ENCODE results near the gene RRM2. TPM values are rescaled to one million over a fixed set of nuclear protein-coding genes. Genes with fewer than 3 reads are reported as not detected.

Gene RRM2
- total RNA-seq, 1 experiment from 2014 or later = 162 TPM

DNA sequence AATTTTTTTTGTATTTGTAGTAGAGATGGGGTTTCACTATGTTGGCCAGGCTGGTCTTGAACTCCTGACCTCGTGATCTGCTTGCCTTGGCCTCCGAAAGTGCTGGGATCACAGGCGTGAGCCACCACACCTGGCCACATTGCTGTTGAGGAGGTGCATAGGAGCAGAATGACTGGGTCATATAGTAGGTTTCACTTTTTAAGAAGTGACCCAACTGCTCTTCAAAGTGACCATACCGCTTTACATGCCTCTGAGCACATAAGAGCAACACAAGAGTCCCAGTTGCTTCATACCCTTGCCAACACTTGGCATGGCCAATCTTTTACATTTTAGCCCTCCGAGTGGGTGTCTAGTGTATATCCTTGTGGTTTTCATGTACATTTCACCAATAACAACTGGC is 28.9 kb downstream of the RRM2 start:
- no peak for DNase-seq (ENCODE audit: low read depth)

DNA sequence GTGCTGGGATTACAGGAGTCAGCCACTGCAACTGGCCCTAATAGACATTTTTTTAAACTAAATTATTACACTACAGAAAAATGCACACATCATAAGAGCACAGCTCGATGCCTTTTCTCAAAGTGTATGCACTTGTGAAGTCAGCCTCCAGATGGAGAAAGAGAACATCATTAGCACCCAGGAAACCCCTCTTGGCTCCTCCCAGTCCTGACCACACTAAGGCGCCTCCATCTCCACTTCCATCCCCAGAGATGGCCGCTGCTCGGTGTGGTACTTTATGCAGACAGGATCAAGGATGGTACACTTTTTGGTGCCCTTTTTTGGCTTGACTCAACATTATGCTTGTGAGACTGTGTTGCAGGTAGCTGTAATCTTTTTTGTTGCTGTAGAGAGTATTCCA is 34.8 kb downstream of the RRM2 start:
- DNase-seq (ENCODE audit: low read depth) = no peak

DNA sequence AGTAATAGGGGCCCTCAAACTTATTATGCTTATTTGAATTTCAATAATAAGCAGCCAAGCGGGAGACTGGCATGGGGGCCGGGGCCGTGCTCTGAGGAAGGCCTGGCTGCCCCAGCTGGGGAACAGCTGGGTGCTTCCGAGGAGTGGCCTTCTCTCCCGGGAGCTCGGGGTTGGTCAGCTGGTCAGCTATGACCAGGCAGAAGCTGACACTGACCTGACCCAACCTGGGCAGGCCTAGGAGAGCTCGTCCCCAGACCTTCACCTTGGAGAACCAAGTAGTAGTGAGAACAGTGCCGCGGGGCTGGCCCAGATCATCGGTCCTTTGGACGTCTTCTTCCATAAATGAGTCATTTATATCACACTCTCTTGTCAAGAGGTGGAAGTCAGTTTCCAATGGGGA is 36.1 kb downstream of the RRM2 start:
- no peak for DNase-seq (ENCODE audit: low read depth)

DNA sequence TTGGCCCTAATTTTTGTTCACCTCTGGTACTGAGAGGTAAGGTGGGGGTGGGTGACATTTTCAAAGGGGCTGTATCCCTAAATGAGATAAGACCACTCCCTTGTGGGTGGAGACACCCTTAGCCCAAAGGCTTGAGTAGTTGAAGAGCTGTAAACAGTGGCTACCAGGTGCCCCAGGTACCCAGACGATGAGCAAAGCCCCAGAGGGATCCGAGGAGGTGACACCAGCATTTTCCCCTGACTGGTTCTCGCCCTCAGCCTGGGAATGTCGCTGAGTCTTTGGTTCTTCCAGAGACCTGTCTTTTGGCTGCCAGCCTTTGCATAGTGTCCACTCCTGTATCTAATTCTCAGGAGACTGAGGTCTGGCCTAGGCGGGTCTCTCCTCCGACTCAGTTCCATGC is 36.5 kb downstream of the RRM2 start:
- DNase-seq (ENCODE audit: low read depth) = no peak

DNA sequence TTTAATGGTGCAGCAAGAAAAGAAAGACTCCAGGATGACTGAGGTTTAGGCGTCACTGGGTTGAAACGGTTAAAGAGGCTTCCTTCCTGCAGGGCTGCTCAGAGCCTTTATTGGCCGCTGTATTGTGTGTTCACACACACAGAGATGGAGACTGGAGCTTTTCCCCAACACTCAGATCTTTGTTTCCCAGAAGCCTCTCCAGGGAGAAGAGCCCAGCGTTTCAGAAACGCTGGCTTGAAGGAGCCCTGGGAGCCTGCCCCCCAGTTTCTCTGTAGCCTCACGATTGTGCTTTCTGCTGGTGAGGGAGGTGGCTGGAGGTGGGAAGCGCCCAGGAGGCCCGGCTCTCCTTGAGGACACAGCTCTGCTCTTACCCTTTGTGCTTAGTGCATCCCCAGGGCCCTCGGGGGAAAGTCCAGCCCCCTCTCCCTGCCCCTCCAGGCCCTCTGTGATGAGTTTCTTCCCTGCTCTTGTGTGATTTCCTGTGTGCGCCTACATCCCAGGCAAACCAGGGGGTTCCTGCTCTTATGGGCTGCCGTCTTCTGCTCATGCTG is 37.1 kb downstream of the RRM2 start:
- DNase-seq (ENCODE audit: low read depth) = no peak

DNA sequence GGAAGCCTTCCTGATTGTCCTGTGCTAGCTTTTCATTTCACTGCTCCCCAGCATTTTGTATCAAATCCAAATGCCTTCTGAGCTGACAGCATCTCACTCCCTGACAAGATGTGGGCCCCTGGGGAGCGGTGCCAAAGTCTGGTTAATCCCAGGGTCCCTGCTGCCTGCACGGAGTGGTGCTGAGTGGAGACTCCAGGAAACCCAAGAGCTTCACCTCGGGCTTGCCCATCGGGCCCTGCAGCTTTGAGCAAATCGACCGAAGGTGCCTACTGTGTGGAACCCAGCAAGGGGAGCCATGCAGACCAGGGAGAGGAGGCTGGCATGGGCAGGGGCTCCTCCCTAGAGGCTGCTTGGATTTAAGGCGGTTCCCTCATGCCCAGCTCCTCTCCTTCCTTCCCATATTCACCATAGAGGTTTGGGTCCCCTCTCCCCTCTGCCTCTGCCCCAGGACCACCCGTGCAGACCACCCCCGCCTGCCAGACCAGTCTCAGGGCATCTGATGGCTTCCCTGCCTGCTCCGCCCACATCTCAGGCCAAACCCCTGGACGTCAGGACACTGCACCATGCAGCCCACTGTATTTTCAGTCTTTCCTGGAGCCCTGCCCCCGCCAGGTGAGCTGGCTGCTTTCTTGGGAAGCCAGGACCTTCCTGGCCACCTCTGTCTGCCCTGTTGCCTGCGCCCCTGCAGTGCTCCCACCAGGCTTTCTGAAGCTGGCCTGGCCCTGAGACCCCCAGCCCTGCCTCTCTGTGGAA is 37.8 kb downstream of the RRM2 start:
- DNase-seq (ENCODE audit: low read depth) = no peak

DNA sequence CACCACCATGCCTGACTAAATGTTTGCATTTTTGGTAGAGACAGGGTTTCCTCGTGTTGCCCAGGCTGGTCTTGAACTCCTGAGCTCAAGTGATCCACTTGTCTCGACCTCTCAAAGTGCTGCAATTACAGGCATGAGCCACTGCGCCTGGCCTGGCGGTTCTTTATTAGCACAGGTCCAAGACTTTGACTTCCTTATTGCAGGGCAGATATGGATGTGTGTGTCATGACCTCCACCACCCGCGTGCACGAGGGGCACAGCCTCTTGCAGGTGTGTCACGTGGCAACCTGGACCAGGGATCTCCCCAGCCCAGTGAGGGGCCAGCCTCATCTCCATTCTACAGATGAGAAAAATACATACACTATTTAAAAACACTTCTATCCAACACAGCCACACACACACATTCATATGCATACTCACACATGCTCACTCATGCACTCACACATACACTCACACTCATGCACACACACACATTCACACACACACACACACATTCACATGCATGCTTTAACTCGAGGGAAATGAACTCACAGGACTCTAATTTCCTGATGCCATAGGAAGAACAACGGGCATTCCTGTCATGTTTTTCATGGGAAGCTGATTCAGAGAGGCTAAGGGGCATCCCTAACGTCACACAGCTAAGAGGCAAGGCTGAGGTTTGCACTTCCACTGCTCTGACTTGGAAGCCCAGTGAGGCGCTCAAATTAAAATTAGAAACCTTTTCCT is 38.8 kb downstream of the RRM2 start:
- DNase-seq (ENCODE audit: low read depth) = peak; percentile 39

DNA sequence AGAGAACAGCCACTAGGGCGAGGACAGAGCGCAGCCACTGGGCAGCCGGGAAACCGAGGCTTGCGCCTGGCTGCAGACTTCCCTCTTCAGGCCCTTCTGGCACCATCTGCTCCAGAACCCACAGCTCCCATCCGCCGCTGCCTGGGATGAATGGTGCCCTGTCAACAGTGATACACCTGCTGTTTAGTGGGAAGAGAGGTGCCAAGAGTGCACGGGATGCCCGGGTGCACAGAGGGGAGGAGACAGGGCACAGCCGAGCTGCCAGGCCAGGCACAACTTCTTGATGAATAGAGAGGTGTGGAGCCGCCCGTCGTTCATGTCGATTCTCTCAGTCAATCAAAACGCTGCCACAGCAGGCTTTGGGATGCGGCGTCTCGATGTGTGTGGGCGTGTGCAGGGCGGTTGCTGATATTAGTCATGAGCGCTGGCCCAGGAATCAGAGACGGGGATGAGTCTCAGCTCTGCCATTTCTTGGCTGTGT is 39.5 kb downstream of the RRM2 start:
- DNase-seq (ENCODE audit: low read depth) = peak; percentile 86

DNA sequence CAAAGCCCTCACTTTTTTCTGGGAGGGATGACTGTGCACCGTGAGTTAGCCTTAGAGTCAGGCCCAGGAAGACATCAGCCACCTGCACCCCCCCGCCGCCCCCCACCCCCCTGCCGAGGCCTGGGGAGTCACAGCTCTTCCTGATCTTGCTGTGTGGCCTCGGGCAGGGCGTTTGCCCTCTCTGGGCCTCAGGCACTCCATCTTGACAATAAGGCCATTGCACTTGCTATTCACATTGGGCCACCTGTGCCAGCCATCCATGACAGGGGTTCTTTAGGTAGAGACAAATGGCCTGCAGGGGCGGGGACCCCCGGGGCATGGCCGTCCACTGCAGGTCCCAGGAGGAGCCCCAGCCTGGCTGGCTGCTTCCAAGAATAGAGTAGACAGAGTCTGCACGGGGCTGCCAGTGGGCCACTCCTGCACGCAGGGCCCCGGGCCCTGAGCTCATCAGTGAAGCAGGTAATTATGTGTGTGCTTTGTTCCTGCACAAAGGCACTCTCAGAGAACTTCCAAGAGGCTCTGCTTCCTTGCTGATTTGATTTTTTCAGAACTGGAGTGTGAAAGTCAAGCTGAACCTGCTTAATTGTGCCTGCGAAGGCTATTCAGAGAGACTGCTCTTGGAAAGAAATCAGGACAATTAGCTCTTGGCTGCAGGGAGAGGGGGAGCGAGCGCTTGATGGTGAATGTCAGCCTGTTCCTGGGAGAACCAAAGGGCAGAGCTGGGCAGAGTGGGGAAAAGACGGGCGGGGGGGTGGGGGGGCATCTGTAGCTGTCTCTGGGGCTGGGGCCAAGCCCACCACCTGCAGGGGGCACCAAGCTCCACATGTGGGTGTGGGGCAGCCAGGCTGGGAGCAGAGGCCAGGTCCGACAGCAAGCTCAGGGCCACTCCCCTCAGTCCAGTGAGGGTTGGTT is 40.3 kb downstream of the RRM2 start:
- DNase-seq (ENCODE audit: low read depth) = no peak

DNA sequence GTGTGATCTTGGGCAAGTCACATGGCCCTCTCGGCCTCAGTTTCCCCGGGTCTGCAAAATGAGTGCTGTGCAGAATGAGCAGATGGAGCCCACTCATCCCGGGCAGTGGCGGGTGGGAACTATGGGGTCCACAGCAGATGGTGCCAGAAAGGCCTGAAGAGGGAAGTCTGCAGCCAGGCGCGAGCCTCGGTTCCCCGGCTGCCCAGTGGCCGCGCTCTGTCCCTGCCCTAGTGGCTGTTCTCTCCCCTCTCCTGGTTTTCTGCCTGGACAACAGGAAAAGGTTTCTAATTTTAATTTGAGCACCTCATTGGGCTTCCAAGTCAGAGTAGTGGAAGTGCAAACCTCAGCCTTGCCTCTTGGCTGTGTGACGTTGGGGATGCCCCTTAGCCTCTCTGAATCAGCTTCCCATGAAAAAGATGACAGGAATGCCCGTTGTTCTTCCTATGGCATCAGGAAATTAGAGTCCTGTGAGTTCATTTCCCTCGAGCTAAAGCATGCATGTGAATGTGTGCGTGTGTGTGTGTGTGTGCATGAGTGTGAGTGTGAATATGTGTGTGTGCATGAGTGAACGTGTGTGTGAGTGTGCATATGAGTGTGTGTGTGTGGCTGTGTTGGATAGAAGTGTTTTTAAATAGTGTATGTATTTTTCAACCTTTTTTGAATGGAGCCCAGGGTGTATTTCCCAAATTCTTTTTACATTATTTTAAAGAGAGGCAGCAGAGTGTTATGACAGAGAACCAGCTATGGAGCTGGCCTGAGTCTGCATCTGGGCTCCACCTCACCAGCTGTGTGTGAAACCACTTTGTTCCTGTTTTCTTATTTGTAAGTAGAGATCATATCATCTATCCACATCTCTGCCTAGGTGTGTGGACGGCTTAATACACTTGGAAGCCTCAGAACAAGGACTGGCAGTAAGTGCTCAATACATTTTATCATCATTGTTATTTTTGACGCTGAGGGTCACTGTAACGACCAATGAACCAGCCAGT is 41.3 kb downstream of the RRM2 start:
- DNase-seq (ENCODE audit: low read depth) = peak; percentile 39

DNA sequence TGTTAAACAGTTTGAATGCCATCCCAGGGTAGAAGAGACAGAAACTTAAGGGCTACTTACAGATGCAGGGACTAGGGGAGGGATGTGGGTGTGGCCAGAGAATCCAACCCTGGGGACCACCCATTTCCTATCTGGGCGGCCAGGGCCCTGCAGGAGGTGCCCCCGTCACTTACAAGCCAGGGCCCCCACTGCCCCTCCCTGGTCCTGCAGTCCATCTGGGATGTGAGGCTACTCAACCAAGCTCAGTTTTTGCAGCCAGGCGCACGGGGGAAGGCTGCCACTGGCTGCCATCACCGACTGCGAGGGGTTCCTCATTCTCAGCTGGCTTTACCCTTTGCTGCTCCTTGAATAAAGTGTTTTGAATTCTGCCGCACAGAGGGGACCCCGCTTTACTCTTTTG is 42.1 kb downstream of the RRM2 start:
- no peak for DNase-seq (ENCODE audit: low read depth)

DNA sequence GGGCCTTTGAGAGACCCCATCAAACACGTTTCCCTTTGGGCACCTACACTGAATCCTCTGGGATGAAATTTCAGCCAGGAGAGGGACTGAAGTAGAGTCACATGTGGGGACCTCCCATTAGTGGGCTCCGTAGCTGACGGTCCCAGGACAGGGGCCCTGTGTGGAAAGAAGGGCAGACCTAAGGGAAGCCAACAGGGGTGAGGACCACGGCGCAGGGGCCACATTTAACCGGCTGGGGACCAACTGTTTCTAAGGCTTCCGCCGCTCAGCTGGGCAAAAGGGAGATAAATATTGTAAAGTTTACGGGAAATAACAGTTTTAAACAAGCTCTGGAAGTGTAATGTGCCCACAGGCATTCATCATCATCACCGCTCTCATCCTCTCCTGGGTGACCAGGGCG is 42.7 kb downstream of the RRM2 start:
- no peak for DNase-seq (ENCODE audit: low read depth)

DNA sequence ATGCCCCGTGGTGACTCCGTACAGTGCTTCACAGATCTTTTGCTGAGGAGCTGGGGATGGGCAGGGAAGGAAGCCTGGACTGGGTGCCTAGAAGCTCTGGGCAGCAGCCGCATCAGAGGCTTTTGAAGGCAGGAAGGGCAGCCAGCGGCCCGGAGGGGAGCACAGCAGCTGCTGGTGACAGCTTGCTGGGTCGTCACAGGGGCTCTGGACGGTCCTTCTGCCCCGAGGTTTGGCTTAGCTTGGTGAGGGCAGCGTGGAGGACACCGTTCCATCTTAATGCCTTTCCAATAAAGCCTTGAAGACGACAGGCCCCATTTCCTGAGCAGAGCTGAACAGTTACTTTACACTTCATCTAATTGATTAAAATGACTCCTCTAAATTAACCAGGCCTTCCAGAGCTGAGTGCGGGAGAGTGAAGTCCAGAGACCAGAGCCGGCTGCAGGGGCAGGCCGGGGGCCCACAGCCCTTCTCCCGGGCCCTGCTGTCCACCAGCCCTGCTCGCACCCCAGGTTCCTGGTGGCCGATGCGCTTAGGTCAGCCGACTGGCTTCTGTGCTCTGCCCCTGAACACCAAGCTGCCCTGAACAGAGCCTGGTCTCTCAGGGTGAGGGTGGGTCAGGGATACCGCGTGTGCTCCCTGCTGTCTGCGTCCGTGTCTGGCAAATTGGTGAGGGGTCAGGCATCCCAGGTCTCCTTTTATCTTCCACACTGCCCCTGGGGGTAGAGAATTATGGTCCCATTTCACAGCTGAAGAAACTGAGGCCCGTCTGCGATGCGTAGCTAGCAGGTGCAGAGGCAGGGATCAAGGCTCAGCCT is 43.5 kb downstream of the RRM2 start:
- DNase-seq (ENCODE audit: low read depth) = no peak

DNA sequence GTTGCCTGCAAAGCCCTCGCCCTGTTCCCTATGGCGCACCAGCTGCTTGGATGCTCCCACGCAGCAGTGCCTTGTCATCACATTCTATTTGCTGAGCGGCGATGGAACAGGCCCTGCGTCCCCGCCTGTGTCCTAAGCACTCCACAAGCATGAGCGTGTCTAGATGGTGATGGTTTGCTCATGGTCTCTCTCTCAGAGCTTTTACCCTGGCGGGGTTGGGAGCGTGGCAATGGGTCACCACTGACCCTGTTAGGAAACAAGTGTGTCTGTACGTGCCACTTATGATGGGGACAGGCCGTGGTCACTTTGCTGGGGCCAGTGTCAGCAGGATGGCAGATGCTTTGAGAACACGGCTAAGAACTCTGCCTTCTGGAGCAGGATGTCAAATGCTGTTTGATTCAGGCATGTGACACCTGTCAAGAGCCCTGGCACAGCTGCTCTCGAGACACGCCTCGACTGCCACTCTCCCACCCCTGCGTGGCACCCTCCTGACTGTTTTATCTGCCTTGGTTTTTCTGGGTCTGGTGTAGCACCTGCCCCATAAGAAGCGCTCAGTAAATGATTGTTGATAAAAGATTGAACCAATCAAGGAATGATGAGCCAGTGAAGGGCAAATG is 44.2 kb downstream of the RRM2 start:
- DNase-seq (ENCODE audit: low read depth) = no peak

DNA sequence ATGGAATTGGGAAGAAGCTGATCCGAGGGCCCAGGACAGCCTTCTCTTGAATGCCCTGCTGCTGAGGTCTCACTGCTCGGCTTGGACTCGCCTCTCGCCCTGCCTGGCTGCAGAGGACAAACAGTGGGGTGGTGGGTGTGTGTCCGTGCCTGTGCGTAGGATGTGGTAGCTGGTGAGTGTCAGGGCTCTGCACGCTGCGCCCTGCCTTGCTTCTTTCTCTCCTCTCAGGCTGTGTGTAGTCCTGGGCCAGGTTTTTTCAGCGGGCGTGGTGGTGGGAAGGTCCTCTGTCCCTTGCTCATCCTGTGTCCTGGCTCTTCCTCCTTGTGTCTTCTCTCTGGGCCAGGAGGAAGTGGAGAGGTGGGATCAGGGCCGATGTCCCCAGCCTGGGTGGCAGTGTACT is 44.8 kb downstream of the RRM2 start:
- no peak for DNase-seq (ENCODE audit: low read depth)

DNA sequence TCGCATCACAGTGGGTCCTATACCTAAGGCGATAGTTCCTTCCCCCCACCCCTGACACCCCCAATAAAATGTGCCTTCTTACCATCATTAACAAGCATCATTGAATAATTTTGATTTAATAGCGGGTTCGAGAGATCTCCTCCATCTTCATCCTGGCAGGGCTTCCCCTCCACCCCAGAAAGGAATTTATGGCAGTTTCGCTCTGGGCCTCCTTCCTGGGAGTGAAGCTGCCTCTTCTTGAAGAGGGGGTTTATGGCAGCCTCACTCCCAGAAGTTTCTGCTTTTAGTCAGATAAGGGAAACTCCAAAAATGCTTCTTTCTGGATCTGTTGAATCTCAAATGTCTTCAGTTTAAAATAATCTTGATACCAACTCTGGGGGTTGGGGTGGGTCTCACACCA is 45.7 kb downstream of the RRM2 start:
- DNase-seq (ENCODE audit: low read depth) = no peak

DNA sequence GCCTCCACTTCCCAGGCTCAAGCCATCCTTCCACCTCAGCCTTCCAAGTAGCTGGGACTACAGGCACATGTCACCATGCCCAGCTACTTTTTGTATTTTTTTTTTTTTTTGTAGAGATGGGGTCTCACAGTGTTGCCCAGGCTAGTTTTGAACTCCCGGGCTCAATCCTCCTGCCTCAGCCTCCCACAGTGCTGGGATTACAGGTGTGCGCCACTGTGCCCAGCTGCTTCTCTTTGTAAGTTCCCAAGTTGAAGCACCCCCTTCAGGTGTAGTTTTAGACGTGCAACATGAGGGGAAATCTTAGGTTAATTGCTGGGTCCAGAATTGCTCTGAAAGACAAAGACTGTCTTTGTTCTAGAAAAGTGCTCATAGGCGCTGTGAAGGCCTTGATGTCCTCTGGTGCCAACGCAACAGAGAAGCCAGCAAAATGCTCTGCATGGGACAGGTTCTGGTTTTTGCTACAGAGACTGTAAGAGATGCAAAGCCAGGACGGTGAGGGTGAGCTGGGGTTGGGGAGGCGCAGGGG is 46.6 kb downstream of the RRM2 start:
- DNase-seq (ENCODE audit: low read depth) = no peak

DNA sequence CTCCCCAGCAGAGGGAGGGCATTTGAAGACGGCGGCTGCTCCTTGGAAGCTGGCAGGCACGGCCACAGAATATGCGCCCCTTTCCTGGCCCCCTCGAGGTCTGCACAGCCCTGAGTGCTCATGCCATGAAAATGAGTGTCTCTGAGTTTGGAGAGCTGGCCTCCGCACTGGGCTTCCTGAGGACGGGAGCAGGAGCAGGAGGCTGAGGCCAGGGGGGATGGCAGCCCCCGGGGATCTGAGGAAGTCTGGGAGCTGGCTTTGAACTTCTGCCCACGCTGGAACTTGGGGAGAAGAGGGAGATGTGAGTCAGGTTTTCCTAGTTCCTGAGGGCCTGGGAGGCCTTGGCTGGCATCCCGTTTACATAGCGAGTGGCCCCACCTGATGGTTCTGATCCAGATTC is 47.0 kb downstream of the RRM2 start:
- peak; percentile 72 for DNase-seq (ENCODE audit: low read depth)

DNA sequence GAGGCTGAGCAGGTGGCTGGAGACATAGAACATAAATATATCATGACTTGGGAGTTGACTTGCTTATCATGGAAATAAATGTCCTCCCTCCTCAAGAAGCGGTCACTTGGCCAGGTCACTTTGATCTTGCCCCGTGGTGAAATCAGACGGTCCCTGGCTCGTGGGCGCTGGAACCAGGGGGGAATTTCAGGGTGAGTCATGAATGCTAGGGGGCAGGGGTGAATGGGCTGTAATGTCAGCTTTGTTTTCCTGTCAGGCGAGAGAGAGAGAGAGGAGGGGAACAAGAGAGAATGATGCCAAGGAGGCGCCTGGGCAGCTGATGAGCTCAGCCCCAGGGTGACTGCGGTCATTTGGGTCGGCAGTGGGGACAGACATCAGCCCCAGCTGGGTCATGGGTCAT is 47.7 kb downstream of the RRM2 start:
- DNase-seq (ENCODE audit: low read depth) = peak; percentile 79
